ENCODE data around the gene SIGLEC5.

The SIGLEC5 gene

GRCh38 chr19:51587264-51588191, 42.7 kb downstream of the SIGLEC5 start:
- no peak for DNase-seq

- DNase-seq, result no peak
Observed at GRCh38 chr19:51586799-51587198, 43.4 kb downstream of the SIGLEC5 start.

- DNase-seq, result no peak
Observed at GRCh38 chr19:51586103-51586728, 44.0 kb downstream of the SIGLEC5 start.

GRCh38 chr19:51576850-51577249, 53.4 kb downstream of the SIGLEC5 start:
- no peak for DNase-seq

- DNase-seq, result no peak
Observed at GRCh38 chr19:51573331-51573730, 56.9 kb downstream of the SIGLEC5 start.

- no peak for DNase-seq
Observed at GRCh38 chr19:51572908-51573307, 57.3 kb downstream of the SIGLEC5 start.

- DNase-seq, result no peak
Observed at GRCh38 chr19:51572410-51572809, 57.8 kb downstream of the SIGLEC5 start.

GRCh38 chr19:51571599-51571998, 58.6 kb downstream of the SIGLEC5 start:
- DNase-seq, result no peak

GRCh38 chr19:51570962-51571575, 59.1 kb downstream of the SIGLEC5 start, which contains the start of gene ZNF175:
Gene ZNF175, plus strand, starts transcription at chr19:51571283. Its CDS starts 2,047 bp downstream, at chr19:51573330.
- DNase-seq, result peak; percentile 83 to 87

GRCh38 chr19:51568456-51568855, 61.7 kb downstream of the SIGLEC5 start:
- no peak for DNase-seq

GRCh38 chr19:51567583-51567982, 62.6 kb downstream of the SIGLEC5 start:
- no peak for DNase-seq

GRCh38 chr19:51566489-51567100, 63.6 kb downstream of the SIGLEC5 start:
- no peak for DNase-seq

GRCh38 chr19:51565583-51565982, 64.6 kb downstream of the SIGLEC5 start:
- DNase-seq, result no peak

GRCh38 chr19:51564791-51565190, 65.4 kb downstream of the SIGLEC5 start:
- DNase-seq, result no peak
